Stimulated activated CD4-positive, alpha-beta T cell treated with anti-CD3 and anti-CD28 coated beads, Interleukin-15, amount 100 ng/mL, for 1 hour (primary cell): Measurements from ENCODE around the gene ACCS.

ENCODE experiments used
- DNase-seq, 2 donors: peaks; one replicate each; pipeline ENCODE4 v3.0.0-alpha.2; 2020; ENCODE audit warnings: low read depth in 1 of 2, low spot score in 1 of 2

Gene ACCS

GRCh38 chr11:44133335-44133946 lies 67.4 kb downstream of the ACCS start:
- no peak for DNase-seq
